Adrenal gland (tissue), 12 donors: ENCODE measurements around the gene EPHB1. TPM values are rescaled to one million over a fixed set of nuclear protein-coding genes. Genes with fewer than 3 reads are reported as not detected.

Experiments
- DNase-seq, 7 donors: peaks; one replicate each; pipeline ENCODE4 v3.0.0-alpha.2; 2019 to 2020
- H3K27ac ChIP-seq, 5 donors: fragments of 200-600 bp; sonication (generic) in 4 of 5; 1 replicate in 3 of 5; 2 replicates in 2 of 5; pipeline versions ENCODE4 v1.5.1 to v1.8.0; 2016 to 2020; ENCODE audit warnings: mild to moderate bottlenecking in 1 of 5
- H3K27me3 ChIP-seq: fragments of 200-600 bp; 2 replicates; pipeline ENCODE4 v1.8.0; 2021
- H3K36me3 ChIP-seq, 2 donors: fragments of 200-600 bp; replicated peaks in 1 of 2; 1 replicate in 1 of 2; 2 replicates in 1 of 2; pipeline versions ENCODE4 v1.5.1 to v1.8.0; 2018 to 2022
- H3K4me1 ChIP-seq, 2 donors: fragments of 200-600 bp; replicated peaks in 1 of 2; 1 replicate in 1 of 2; 2 replicates in 1 of 2; pipeline versions ENCODE4 v1.5.1 to v1.8.0; 2018 to 2021
- H3K4me3 ChIP-seq, 4 donors: fragments of 200-600 bp; sonication (generic) in 3 of 4; one replicate each; pipeline ENCODE4 v1.5.1; 2016 to 2018
- H3K9me3 ChIP-seq, 3 donors: fragments of 200-600 bp; sonication (generic) in 1 of 3; replicated peaks in 1 of 3; 1 replicate in 2 of 3; 2 replicates in 1 of 3; pipeline versions ENCODE4 v1.5.1 to v1.8.0; 2016 to 2021
- POLR2A ChIP-seq, 2 donors: fragments of 450-650 bp; IDR thresholded peaks; one replicate each; pipeline ENCODE4 v1.6.1; 2017; ENCODE audit warnings: antibody characterized with exemption in 2 of 2, mild to moderate bottlenecking in 2 of 2, moderate library complexity in 1 of 2
- WGBS, 4 donors: extraction: QIAGEN DNeasy Blood & Tissue Kit in 2 of 4; methylation state at CpG; one replicate each; pipeline versions ENCODE4 v1.1.5 to v1.1.7; 2013 to 2017; 5-methylcytosine and 5-hydroxymethylcytosine counted together
- intact Hi-C, 2 donors: fragments of 100-400 bp; cut with DNase I; formaldehyde crosslinking; loops; one replicate each; pipeline versions ENCODE4 v1.14.1 to v1.15.0; 2022 to 2023
- polyA plus RNA-seq, 3 donors: library from polyadenylated mRNA; stranded (reverse); fragments of 200-250 nt in 2 of 3; fragments of 350-450 nt in 1 of 3; fragmentation: Illumina TruSeq in 1 of 3; extraction: RNeasy Lipid Tissue Mini Kit (QIAGEN cat#74804) in 1 of 3; gene quantifications; one replicate each; pipeline ENCODE4 v1.2.3, GENCODE V29; 2013 to 2014
- total RNA-seq, 9 donors: library from RNA; depleted of rRNA in 4 of 9; stranded (reverse); fragments of >200 nt in 4 of 9; fragments of 120-200 nt in 1 of 9; fragmentation: NEBNext Ultra II Directional in 1 of 9; extraction: Animal tissue kit (Norgen Biotek cat#: 25700) in 1 of 9; gene quantifications; one replicate each; pipeline versions ENCODE4 v1.1.0 to v1.2.4, GENCODE V29; 2013 to 2023
- TF ChIP-seq, protein P1 (sequence below), 6 experiments: fragments of 450-650 bp in 4 of 6; fragments of 200-600 bp in 2 of 6; sonication (generic) in 1 of 6; IDR thresholded peaks; 1 replicate in 5 of 6; 2 replicates in 1 of 6; pipeline versions ENCODE4 v1.5.1 to v1.8.0; 2016 to 2021; ENCODE audit warnings: antibody characterized with exemption in 6 of 6, mild to moderate bottlenecking in 2 of 6, moderate library complexity in 1 of 6
- donor health status: healthy with polysubstance abuse.
- donor health status: Bipolar disorder and iron deficiency.
- donor health status: DM: yes; HTN: yes; CAD: no.
- donor health status: DM: no; HTN: no; CAD: no.
- donor health status: DM: no; HTN: no; CAD: no.
- donor health status: DM: yes; HTN: yes; CAD: no.

Gene EPHB1
- total and polyA plus RNA-seq, 12 donors: 0.10 to 3.4 (median 0.98) TPM

DNA sequence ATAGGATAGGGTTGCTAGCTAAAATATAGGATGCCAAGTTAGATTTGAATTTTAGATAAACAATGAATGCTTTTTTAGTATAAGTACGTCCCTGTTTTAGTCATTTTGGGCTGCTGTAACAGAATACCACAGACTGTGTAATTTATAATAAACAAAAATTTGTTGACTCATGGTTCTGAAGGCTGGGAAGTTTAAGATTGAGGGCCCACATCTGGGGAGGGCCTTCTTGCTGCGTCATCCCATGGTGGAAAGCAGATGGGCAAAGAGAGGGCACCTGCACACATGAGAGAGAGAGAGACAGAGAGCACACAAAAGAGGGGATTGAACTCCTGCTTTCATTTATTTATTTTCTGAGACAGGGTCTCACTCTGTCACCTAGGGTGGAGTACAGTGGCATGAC, 246.5 kb downstream of the EPHB1 start:
- H3K4me3 ChIP-seq: no peak overlapping the region
- 70 to 82% (median 74%) methylated on average over 2 of the region's 2 CpGs for WGBS, 4 donors
- H3K36me3 ChIP-seq: no peaks in the 10 kb centered on the region
- no peak overlapping the region for H3K27ac ChIP-seq
- no peaks in the 10 kb centered on the region for H3K27me3 ChIP-seq
- no peak for DNase-seq
- intact Hi-C loops: no loop called here
- H3K4me1 ChIP-seq: no peaks in the 10 kb centered on the region
- no peaks in the 10 kb centered on the region for H3K9me3 ChIP-seq
- TF ChIP-seq, protein P1, sequence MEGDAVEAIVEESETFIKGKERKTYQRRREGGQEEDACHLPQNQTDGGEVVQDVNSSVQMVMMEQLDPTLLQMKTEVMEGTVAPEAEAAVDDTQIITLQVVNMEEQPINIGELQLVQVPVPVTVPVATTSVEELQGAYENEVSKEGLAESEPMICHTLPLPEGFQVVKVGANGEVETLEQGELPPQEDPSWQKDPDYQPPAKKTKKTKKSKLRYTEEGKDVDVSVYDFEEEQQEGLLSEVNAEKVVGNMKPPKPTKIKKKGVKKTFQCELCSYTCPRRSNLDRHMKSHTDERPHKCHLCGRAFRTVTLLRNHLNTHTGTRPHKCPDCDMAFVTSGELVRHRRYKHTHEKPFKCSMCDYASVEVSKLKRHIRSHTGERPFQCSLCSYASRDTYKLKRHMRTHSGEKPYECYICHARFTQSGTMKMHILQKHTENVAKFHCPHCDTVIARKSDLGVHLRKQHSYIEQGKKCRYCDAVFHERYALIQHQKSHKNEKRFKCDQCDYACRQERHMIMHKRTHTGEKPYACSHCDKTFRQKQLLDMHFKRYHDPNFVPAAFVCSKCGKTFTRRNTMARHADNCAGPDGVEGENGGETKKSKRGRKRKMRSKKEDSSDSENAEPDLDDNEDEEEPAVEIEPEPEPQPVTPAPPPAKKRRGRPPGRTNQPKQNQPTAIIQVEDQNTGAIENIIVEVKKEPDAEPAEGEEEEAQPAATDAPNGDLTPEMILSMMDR (IDR thresholded peaks at IDR 0.05): no peak
- TF ChIP-seq POLR2A (IDR thresholded peaks at IDR 0.05): no peak

DNA sequence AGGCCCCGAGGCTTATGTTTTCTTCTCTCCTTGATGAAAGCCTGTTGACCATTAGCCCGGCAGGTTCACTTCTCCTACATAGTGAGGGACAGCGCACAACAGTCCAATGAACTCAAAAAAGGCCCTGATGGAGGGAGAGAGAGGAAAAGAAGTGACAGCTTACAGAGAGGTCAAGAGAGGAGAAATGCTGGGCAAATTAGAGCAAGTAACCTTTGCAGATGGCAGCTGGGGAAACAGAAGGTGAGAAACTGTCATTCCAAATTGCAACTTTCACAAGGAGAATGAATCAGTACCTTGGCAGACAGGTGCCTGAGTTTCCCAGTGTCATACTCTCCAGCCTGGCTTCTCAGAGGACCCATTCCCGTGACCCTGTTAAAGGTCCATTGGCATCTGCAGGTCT, 252.0 kb downstream of the EPHB1 start:
- Histone ChIP-seq H3K9me3 (no peaks in the 10 kb centered on the region), H3K36me3 (no peaks in the 10 kb centered on the region), H3K27ac (no peak overlapping the region), H3K4me3 (no peak overlapping the region), H3K4me1 (no peaks in the 10 kb centered on the region), H3K27me3 (no peaks in the 10 kb centered on the region)
- no peak for TF ChIP-seq POLR2A (IDR thresholded peaks at IDR 0.05)
- TF ChIP-seq, protein P1 (IDR thresholded peaks at IDR 0.05): no peak
- no peak for DNase-seq
- intact Hi-C loops: no loop called here
- WGBS, 4 donors: 79 to 87% (median 87%) methylated on average over 4 of the region's 4 CpGs

DNA sequence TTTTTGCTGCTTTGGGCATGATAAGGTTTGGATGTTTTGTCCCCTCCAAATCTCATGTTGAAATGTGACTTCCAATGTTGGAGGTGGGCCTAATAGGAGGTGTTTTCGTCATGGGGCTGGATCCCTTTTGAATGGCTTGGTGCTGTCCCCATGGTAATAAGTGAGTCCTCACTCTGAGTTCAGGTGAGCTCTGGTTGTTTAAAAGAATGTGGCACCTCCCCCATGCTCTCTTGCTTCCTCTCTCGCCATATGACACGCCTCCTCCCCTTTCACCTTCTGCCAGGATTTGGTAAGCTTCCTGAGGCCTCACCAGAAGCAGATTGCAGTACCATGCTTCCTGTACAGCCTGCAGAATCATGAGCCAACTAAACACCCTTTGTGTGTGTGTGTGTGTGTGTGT, 255.5 kb downstream of the EPHB1 start:
- Histone ChIP-seq H3K4me1 (no peaks in the 10 kb centered on the region), H3K27me3 (no peaks in the 10 kb centered on the region), H3K9me3 (no peaks in the 10 kb centered on the region), H3K27ac (no peak overlapping the region), H3K4me3 (no peak overlapping the region), H3K36me3 (no peaks in the 10 kb centered on the region)
- intact Hi-C loops: no loop called here
- DNase-seq: no peak
- TF ChIP-seq POLR2A (IDR thresholded peaks at IDR 0.05): no peak
- TF ChIP-seq, protein P1 (IDR thresholded peaks at IDR 0.05): no peak
- WGBS, 4 donors: 70 to 83% (median 76%) methylated on average over 3 of the region's 3 CpGs

DNA sequence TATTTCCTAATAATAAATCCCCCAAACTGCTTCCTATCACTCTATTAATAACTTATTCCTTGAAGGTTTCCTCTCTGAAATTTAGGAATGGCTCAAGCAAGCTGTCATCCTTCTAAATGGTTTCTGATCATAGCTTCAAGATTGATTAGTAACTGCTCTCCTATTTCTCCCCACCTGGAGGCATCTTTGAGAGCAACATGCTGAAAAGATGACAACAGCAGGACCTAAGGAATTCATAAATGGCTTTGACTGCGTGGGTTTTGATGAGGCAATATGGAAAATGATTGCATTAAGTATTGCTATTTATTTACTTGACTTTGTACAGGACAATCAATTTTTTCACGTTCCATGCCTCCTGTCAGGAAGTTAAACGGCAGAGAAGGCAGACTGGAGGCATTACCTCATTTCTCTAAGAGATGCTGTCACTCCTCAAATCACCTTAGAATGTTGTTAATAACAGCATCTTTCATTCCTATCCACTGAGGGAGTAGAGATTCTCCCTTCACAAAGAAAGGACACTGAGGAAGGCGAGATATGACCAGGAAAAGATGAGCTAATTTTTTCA, 256.4 kb downstream of the EPHB1 start:
- Histone ChIP-seq H3K4me1 (no peaks in the 10 kb centered on the region), H3K4me3 (no peak overlapping the region), H3K27me3 (no peaks in the 10 kb centered on the region), H3K9me3 (no peaks in the 10 kb centered on the region), H3K27ac (no peak overlapping the region), H3K36me3 (no peaks in the 10 kb centered on the region)
- intact Hi-C loops: no loop called here
- DNase-seq: no peak
- WGBS, 4 donors: 73 to 77% (median 74%) methylated on average over 4 of the region's 4 CpGs
- TF ChIP-seq POLR2A (IDR thresholded peaks at IDR 0.05): no peak
- TF ChIP-seq, protein P1 (IDR thresholded peaks at IDR 0.05): no peak
